Measurements from ENCODE around the gene MCRIP2. TPM values are rescaled to one million over a fixed set of nuclear protein-coding genes. Genes with fewer than 3 reads are reported as not detected.

The MCRIP2 gene
- total and polyA plus RNA-seq, 9 of the 15 experiments (the other 6 are each of a cell fraction or from before 2014, with no cell fraction given) = 0.80 to 120 (median 35.2) TPM

DNA sequence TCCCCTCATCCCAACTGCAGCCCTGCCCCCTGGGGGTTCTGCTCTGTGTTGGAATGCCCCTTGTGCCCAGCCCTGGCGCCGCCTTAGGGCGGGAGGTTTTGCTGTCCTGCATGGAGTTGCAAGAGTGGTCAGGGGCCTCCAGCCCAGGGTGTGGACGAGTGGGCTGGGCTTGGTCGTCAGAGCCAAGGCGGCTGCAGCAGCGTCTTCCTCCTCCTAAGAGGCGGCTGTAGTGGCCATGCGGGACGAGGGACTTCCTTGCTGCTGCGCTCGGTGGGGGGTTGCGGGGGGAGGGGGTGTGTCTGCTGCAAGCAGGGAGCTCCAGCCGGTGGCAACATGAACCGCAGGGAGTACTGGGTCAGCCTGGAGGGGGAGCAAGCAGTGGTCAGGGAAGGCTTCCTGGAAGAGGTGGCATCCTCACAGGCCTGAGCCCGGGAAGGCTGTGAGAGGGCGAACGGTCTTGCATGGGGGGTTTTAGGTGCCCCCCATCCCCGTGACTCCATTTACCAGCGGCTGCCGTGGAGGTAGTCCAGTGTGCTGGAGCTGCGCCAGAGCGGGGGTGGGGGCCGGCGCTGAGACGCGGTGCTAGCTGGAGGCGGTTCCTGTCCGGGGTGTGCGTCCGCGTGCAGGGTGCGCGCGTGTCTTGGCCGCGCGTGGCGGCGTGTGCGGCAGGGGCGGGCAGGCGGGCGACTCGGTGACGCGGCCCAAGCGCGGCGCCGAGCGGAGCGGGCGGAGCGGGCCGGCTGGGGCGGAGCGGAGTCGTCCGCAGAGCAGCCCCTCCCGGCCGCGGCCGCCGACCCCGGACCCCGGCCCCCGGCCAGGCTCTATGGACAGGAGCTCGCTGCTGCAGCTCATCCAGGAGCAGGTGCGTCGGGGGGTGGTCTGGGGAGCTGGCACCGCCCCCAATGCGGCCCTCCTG is 33.6 kb downstream of the MCRIP2 start, which contains the start of gene RHBDL1 (continued):
- peak; percentile 87 for TF ChIP-seq POLR2G (IDR thresholded peaks at IDR 0.05; ENCODE audit: low read depth, low read length)
- no peak for TF ChIP-seq CC2D1A (IDR thresholded peaks at IDR 0.05)
- no peak for TF ChIP-seq HNRNPLL (IDR thresholded peaks at IDR 0.05; ENCODE audit: low read depth, low read length, poor library complexity, severe bottlenecking)
- no peak for TF ChIP-seq CBFA2T3 (IDR thresholded peaks at IDR 0.05)
- TF ChIP-seq DACH1 (IDR thresholded peaks at IDR 0.05; ENCODE audit: partially characterized antibody) = peak; percentile 65
- TF ChIP-seq FOXJ3 (CRISPR knock-in tag; IDR thresholded peaks at IDR 0.05) = no peak
- 0 out of 2 replicates have a peak, but pooled peaks have one; percentile 39 for TF ChIP-seq HNRNPL (IDR thresholded peaks at IDR 0.05; ENCODE audit: low read depth, low read length)
- TF ChIP-seq EGR1 (conservative IDR thresholded peaks at IDR 0.05) = peak; percentile 80
- TF ChIP-seq NCOA4 (IDR thresholded peaks at IDR 0.05; ENCODE audit: partially characterized antibody) = no peak
- TF ChIP-seq GTF2F1 (IDR thresholded peaks at IDR 0.05; ENCODE audit: low read depth, low read length) = no peak
- TF ChIP-seq, protein P1, sequence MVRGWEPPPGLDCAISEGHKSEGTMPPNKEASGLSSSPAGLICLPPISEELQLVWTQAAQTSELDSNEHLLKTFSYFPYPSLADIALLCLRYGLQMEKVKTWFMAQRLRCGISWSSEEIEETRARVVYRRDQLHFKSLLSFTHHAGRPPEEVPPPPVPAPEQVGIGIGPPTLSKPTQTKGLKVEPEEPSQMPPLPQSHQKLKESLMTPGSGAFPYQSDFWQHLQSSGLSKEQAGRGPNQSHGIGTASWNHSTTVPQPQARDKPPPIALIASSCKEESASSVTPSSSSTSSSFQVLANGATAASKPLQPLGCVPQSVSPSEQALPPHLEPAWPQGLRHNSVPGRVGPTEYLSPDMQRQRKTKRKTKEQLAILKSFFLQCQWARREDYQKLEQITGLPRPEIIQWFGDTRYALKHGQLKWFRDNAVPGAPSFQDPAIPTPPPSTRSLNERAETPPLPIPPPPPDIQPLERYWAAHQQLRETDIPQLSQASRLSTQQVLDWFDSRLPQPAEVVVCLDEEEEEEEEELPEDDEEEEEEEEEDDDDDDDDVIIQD (CRISPR knock-in tag; IDR thresholded peaks at IDR 0.05) = no peak
- peak; percentile 89 for TF ChIP-seq POLR2AphosphoS2 (IDR thresholded peaks at IDR 0.05; ENCODE audit: low read length)
- TF ChIP-seq, protein P2, sequence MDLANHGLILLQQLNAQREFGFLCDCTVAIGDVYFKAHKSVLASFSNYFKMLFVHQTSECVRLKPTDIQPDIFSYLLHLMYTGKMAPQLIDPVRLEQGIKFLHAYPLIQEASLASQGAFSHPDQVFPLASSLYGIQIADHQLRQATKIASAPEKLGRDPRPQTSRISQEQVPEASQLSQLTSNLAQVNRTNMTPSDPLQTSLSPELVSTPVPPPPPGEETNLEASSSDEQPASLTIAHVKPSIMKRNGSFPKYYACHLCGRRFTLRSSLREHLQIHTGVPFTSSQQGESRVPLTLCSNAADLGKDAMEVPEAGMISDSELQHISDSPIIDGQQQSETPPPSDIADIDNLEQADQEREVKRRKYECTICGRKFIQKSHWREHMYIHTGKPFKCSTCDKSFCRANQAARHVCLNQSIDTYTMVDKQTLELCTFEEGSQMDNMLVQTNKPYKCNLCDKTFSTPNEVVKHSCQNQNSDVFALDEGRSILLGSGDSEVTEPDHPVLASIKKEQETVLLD (IDR thresholded peaks at IDR 0.05) = peak; percentile 53; the same call in 1 of the 2 replicates
- no peak for TF ChIP-seq NFYB (IDR thresholded peaks at IDR 0.05; ENCODE audit: extremely low read depth, insufficient read length)
- no peak for TF ChIP-seq HIVEP1 (CRISPR knock-in tag; IDR thresholded peaks at IDR 0.05)
- TF ChIP-seq, protein P3, sequence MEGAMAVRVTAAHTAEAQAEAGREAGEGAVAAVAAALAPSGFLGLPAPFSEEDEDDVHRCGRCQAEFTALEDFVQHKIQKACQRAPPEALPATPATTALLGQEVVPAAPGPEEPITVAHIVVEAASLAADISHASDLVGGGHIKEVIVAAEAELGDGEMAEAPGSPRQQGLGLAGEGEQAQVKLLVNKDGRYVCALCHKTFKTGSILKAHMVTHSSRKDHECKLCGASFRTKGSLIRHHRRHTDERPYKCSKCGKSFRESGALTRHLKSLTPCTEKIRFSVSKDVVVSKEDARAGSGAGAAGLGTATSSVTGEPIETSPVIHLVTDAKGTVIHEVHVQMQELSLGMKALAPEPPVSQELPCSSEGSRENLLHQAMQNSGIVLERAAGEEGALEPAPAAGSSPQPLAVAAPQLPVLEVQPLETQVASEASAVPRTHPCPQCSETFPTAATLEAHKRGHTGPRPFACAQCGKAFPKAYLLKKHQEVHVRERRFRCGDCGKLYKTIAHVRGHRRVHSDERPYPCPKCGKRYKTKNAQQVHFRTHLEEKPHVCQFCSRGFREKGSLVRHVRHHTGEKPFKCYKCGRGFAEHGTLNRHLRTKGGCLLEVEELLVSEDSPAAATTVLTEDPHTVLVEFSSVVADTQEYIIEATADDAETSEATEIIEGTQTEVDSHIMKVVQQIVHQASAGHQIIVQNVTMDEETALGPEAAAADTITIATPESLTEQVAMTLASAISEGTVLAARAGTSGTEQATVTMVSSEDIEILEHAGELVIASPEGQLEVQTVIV (CRISPR knock-in tag; IDR thresholded peaks at IDR 0.05; ENCODE audit: borderline replicate concordance) = no peak
- TF ChIP-seq BRF1 (IDR thresholded peaks at IDR 0.05; ENCODE audit: borderline replicate concordance, extremely low read depth, insufficient read length) = no peak
- TF ChIP-seq RFX1 (IDR thresholded peaks at IDR 0.05) = no peak
- TF ChIP-seq, protein P4, sequence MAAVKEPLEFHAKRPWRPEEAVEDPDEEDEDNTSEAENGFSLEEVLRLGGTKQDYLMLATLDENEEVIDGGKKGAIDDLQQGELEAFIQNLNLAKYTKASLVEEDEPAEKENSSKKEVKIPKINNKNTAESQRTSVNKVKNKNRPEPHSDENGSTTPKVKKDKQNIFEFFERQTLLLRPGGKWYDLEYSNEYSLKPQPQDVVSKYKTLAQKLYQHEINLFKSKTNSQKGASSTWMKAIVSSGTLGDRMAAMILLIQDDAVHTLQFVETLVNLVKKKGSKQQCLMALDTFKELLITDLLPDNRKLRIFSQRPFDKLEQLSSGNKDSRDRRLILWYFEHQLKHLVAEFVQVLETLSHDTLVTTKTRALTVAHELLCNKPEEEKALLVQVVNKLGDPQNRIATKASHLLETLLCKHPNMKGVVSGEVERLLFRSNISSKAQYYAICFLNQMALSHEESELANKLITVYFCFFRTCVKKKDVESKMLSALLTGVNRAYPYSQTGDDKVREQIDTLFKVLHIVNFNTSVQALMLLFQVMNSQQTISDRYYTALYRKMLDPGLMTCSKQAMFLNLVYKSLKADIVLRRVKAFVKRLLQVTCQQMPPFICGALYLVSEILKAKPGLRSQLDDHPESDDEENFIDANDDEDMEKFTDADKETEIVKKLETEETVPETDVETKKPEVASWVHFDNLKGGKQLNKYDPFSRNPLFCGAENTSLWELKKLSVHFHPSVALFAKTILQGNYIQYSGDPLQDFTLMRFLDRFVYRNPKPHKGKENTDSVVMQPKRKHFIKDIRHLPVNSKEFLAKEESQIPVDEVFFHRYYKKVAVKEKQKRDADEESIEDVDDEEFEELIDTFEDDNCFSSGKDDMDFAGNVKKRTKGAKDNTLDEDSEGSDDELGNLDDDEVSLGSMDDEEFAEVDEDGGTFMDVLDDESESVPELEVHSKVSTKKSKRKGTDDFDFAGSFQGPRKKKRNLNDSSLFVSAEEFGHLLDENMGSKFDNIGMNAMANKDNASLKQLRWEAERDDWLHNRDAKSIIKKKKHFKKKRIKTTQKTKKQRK (IDR thresholded peaks at IDR 0.05; ENCODE audit: borderline replicate concordance, low read depth, low read length) = no peak
